Endothelial cell of umbilical vein (primary cell): Measurements from ENCODE around the gene CTNS. TPM values are rescaled to one million over a fixed set of nuclear protein-coding genes. Genes with fewer than 3 reads are reported as not detected.
A peak's percentile ranks its signal among the peaks of the same experiment; 100 is the strongest.

ENCODE experiments used
- BruUV-seq: library from RNA; stranded (reverse); fragments of 400-500 nt; replicated peaks from 2 replicates; lab custom pipeline; 2021; lab: Mats Ljungman, UMichigan
- CTCF ChIA-PET: fragments of 300-600, 350-600 bp; sonication (Branson Sonifier 250); formaldehyde crosslinking; loops from one replicate; lab custom pipeline; 2021; ENCODE audit warnings: antibody characterized with exemption, inconsistent platforms; lab: Charles Lee
- POLR2A ChIA-PET: fragments of 300-600, 350-600 bp; sonication (Branson Sonifier 250); formaldehyde crosslinking; loops from one replicate; lab custom pipeline; 2021; ENCODE audit warnings: antibody characterized with exemption, inconsistent platforms; lab: Charles Lee
- DNase-seq: peaks from one replicate; pipeline ENCODE4 v3.0.0-alpha.2; 2011; ENCODE audit warnings: low read depth, low spot score
- FAIRE-seq: peaks from 2 replicates; lab custom pipeline; 2011; peaks lifted over from hg19 to GRCh38; lab: Jason Lieb, UNC
- H2AFZ ChIP-seq: 2 replicates; pipeline ENCODE4 v1.6.0; 2012; ENCODE audit warnings: low read depth, low read length, control low read depth, inconsistent platforms
- H3K27ac ChIP-seq: 2 replicates; pipeline ENCODE4 v1.5.1; 2011; ENCODE audit warnings: low read depth, mild to moderate bottlenecking, control low read depth, low read length, moderate library complexity; ENCODE audit not compliant: insufficient read depth
- H3K27me3 ChIP-seq, 2 experiments: 2 replicates each; pipeline versions ENCODE4 v1.6.0 to v1.6.1; 2011; ENCODE audit warnings: low read length in 2 of 2, mixed read lengths in 1 of 2; ENCODE audit not compliant: control insufficient read depth in 2 of 2, insufficient read depth in 2 of 2
- H3K36me3 ChIP-seq, 2 experiments: 2 replicates in 1 of 2; 3 replicates in 1 of 2; pipeline ENCODE4 v1.5.1; 2011; ENCODE audit warnings: low read length in 2 of 2, mild to moderate bottlenecking in 1 of 2, moderate library complexity in 1 of 2; ENCODE audit not compliant: control insufficient read depth in 2 of 2, insufficient read depth in 2 of 2; ENCODE audit errors: extremely low read depth in 1 of 2
- H3K4me1 ChIP-seq: 3 replicates; pipeline ENCODE4 v1.5.1; 2011; ENCODE audit warnings: mild to moderate bottlenecking, low read length; ENCODE audit not compliant: control insufficient read depth, insufficient read depth; ENCODE audit errors: extremely low read depth
- H3K4me2 ChIP-seq: 2 replicates; pipeline ENCODE4 v1.6.1; 2011; ENCODE audit warnings: low read length, control low read depth, mixed read lengths; ENCODE audit not compliant: insufficient read depth
- H3K4me3 ChIP-seq, 3 experiments: fragments of 200-600 bp in 1 of 3; sonication (generic), shearing (Covaris generic) in 1 of 3; replicated peaks in 1 of 3; 2 replicates each; pipeline ENCODE4 v1.5.1; 2011 to 2016; ENCODE audit warnings: control low read depth in 3 of 3, low read length in 3 of 3, mild to moderate bottlenecking in 2 of 3, inconsistent platforms in 1 of 3, low read depth in 1 of 3, moderate library complexity in 1 of 3; ENCODE audit not compliant: insufficient read depth in 1 of 3
- H3K79me2 ChIP-seq: 2 replicates; pipeline ENCODE4 v1.6.0; 2012; ENCODE audit warnings: low read length, inconsistent platforms; ENCODE audit not compliant: control insufficient read depth, insufficient read depth
- H3K9ac ChIP-seq: replicated peaks from 2 replicates; pipeline ENCODE3; 2011; ENCODE audit warnings: low read length, control low read depth; ENCODE audit not compliant: insufficient read depth; ENCODE audit errors: extremely low read depth
- H3K9me1 ChIP-seq: replicated peaks from 3 replicates; pipeline ENCODE4 v1.6.0; 2011; ENCODE audit warnings: mild to moderate bottlenecking, low read length; ENCODE audit not compliant: control insufficient read depth, insufficient read depth; ENCODE audit errors: extremely low read depth
- H3K9me3 ChIP-seq: replicated peaks from 2 replicates; pipeline ENCODE4 v1.5.1; 2012; ENCODE audit warnings: low read length, inconsistent platforms; ENCODE audit not compliant: control insufficient read depth, insufficient read depth
- H4K20me1 ChIP-seq: replicated peaks from 2 replicates; pipeline ENCODE3; 2011; ENCODE audit warnings: mild to moderate bottlenecking, low read length; ENCODE audit not compliant: control insufficient read depth, insufficient read depth; ENCODE audit errors: extremely low read depth
- EZH2 ChIP-seq: IDR thresholded peaks from 2 replicates; pipeline ENCODE4 v1.6.1; 2012; ENCODE audit warnings: borderline replicate concordance, low read depth, mild to moderate bottlenecking, moderate library complexity, low read length, inconsistent platforms; ENCODE audit not compliant: severe bottlenecking
- FOS ChIP-seq: IDR thresholded peaks from 2 replicates; pipeline ENCODE4 v1.6.1; 2011; ENCODE audit warnings: mild to moderate bottlenecking, low read length, moderate library complexity, borderline replicate concordance; ENCODE audit not compliant: insufficient read depth
- GATA2 ChIP-seq: IDR thresholded peaks from 2 replicates; pipeline ENCODE4 v1.7.0; 2011; ENCODE audit warnings: low read depth, mild to moderate bottlenecking, moderate library complexity, mixed read lengths, low read length; ENCODE audit not compliant: insufficient read length, insufficient read depth
- JUN ChIP-seq: IDR thresholded peaks from 2 replicates; pipeline ENCODE4 v1.6.1; 2011; ENCODE audit warnings: borderline replicate concordance, low read depth; ENCODE audit not compliant: insufficient read length, insufficient read depth
- MYC ChIP-seq: IDR thresholded peaks from one replicate; pipeline ENCODE4 v1.6.1; 2011; ENCODE audit warnings: mild to moderate bottlenecking, low read depth, low read length
- POLR2A ChIP-seq: IDR thresholded peaks from 2 replicates; pipeline ENCODE4 v1.6.1; 2012; ENCODE audit warnings: low read depth, mild to moderate bottlenecking, control low read depth, low read length
- POLR2AphosphoS5 ChIP-seq: IDR thresholded peaks from 2 replicates; pipeline ENCODE4 v1.6.1; 2012; ENCODE audit warnings: low read depth, mild to moderate bottlenecking, control low read depth, low read length, moderate library complexity; ENCODE audit not compliant: insufficient read depth
- dilution Hi-C: fragments of 300-500 bp; cut with MboI; formaldehyde crosslinking; loops from one replicate; pipeline ENCODE4 v1.15.0; 2019; ENCODE audit warnings: low sequenced_read_pairs; ENCODE audit not compliant: extremely low pct_ligation_motif_present
- intact Hi-C: fragments of 100-400 bp; cut with micrococcal nuclease; formaldehyde crosslinking; loops from one replicate; pipeline ENCODE4 v1.10.0; 2022
- polyA plus RNA-seq, 4 experiments: library from polyadenylated mRNA; depleted of rRNA in 3 of 4; stranded (reverse) in 3 of 4; unstranded in 1 of 4; fragments of >200 nt; gene quantifications; 2 replicates each; pipeline versions ENCODE4 v1.2.1 to v1.2.3, GENCODE V29; 2011 to 2012; ENCODE audit warnings: missing spikeins in 1 of 4
- total RNA-seq: library from RNA; stranded (reverse); gene quantifications from 2 replicates; pipeline ENCODE4 v1.2.3, GENCODE V29; 2021
- TF ChIP-seq, protein P1 (sequence below): IDR thresholded peaks from 2 replicates; pipeline ENCODE4 v1.6.1; 2011; ENCODE audit not compliant: insufficient read depth, insufficient read length
- TF ChIP-seq, protein P2 (sequence below), 2 donors: IDR thresholded peaks; 1 replicate in 1 of 2; 2 replicates in 1 of 2; pipeline ENCODE4 v1.5.1; 2011; ENCODE audit warnings: low read length in 2 of 2, mild to moderate bottlenecking in 2 of 2, moderate library complexity in 2 of 2, control low read depth in 1 of 2, inconsistent platforms in 1 of 2, low read depth in 1 of 2; ENCODE audit not compliant: insufficient read depth in 1 of 2; ENCODE audit errors: extremely low read depth in 1 of 2

The CTNS gene
- total and polyA plus RNA-seq, 2 donors (not counting 3 experiments of a cell fraction or from before 2014, with no cell fraction given) = 17.9 to 25.9 TPM

DNA sequence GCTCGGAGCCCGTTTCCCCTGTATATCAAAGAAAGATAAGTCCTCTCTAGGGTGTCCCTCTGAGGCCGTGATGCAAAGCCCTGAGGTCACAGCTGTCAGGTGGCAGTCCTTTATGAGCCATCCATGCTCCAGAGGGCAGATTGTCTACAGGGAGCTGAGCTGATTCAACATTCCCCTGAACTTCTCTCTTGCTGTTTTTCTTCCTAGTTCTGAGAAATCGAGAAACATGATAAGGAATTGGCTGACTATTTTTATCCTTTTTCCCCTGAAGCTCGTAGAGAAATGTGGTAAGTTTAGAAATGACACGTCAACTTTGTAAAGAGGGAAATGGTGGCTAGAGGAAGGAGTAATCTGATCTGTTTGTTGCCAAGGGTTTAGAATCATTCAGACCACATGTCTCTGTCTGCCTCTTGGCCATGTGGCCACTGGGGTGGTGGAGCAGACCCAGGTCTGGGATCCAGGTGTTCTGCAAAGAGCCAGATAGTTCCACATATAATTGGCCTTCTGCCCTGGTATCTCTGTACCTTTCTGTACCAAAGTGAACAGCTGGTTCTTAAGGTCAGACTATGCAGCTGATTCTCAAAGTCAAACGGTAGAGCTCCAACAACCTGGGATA is 3.5 kb downstream of the CTNS start:
- peaks cover 0 to 5% of the 10 kb centered on the region in 2 experiments for H3K36me3 ChIP-seq
- dilution Hi-C loops (no loop called here), intact Hi-C loops (no loop called here)
- H3K27ac ChIP-seq = peak overlapping the region; percentile 25
- H3K4me3 ChIP-seq = no peak overlapping the region
- FAIRE-seq (peak; percentile 63), DNase-seq (peak; percentile 64)
- POLR2A ChIA-PET = no interaction called here
- peak overlapping the region; percentile 8 for H3K4me2 ChIP-seq
- CTCF ChIA-PET = interaction anchor here (1.2 kb wide), 1 partner anchor 591 kb away, joined by 5 read pairs; no protein-coding TSS in a partner anchor
- no peaks in the 10 kb centered on the region for H3K9me1 ChIP-seq
- peaks cover 11% of the 10 kb centered on the region for H3K79me2 ChIP-seq
- H3K9ac ChIP-seq = peak overlapping the region; percentile 28
- no peaks in the 10 kb centered on the region for H3K27me3 ChIP-seq
- no peaks in the 10 kb centered on the region for H3K9me3 ChIP-seq
- H3K4me1 ChIP-seq = peaks cover 12% of the 10 kb centered on the region
- H2AFZ ChIP-seq = no peak overlapping the region
- no peaks in the 10 kb centered on the region for H4K20me1 ChIP-seq
- no TSS peak for BruUV-seq
- TF ChIP-seq, protein P1, sequence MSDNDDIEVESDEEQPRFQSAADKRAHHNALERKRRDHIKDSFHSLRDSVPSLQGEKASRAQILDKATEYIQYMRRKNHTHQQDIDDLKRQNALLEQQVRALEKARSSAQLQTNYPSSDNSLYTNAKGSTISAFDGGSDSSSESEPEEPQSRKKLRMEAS = peak; percentile 7
- no peak for TF ChIP-seq GATA2
- TF ChIP-seq POLR2A = no peak
- TF ChIP-seq POLR2AphosphoS5 = no peak
- TF ChIP-seq MYC = no peak
- TF ChIP-seq JUN = no peak

DNA sequence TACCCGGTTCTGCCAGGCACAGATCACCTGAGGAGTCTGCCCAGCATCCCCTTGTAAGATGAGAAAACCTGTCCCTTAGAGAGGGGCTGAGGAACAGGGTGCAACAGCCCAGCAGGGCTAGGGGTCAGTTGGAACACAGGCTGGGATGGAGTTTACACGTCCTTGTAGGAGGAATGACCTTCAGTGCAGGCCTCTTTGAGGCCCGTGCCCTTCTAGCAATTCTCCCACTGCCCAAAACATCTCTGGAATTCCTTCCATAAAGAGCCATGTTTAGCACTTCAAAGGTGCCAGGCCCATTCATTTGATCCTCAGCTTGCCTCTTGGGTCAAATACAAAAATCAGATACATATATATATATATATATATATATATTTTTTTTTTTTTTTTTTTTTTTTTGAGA is 4.5 kb downstream of the CTNS start:
- ChIA-PET POLR2A (no interaction called here), CTCF (interaction anchor here (1.2 kb wide), 1 partner anchor 592 kb away, joined by 5 read pairs; no protein-coding TSS in a partner anchor)
- FAIRE-seq (no peak), DNase-seq (no peak)
- Histone ChIP-seq H3K4me3 (no peak overlapping the region), H4K20me1 (no peaks in the 10 kb centered on the region), H3K4me2 (no peak overlapping the region), H3K9ac (no peak overlapping the region), H3K79me2 (peaks cover 6% of the 10 kb centered on the region), H3K9me1 (no peaks in the 10 kb centered on the region), H3K9me3 (no peaks in the 10 kb centered on the region), H3K27ac (no peak overlapping the region), H3K36me3 (peaks cover 0 to 7% of the 10 kb centered on the region in 2 experiments), H3K4me1 (peaks cover 10% of the 10 kb centered on the region), H2AFZ (no peak overlapping the region), H3K27me3 (no peaks in the 10 kb centered on the region)
- no peak for TF ChIP-seq MYC
- TF ChIP-seq EZH2 = no peak
- TF ChIP-seq, protein P2, sequence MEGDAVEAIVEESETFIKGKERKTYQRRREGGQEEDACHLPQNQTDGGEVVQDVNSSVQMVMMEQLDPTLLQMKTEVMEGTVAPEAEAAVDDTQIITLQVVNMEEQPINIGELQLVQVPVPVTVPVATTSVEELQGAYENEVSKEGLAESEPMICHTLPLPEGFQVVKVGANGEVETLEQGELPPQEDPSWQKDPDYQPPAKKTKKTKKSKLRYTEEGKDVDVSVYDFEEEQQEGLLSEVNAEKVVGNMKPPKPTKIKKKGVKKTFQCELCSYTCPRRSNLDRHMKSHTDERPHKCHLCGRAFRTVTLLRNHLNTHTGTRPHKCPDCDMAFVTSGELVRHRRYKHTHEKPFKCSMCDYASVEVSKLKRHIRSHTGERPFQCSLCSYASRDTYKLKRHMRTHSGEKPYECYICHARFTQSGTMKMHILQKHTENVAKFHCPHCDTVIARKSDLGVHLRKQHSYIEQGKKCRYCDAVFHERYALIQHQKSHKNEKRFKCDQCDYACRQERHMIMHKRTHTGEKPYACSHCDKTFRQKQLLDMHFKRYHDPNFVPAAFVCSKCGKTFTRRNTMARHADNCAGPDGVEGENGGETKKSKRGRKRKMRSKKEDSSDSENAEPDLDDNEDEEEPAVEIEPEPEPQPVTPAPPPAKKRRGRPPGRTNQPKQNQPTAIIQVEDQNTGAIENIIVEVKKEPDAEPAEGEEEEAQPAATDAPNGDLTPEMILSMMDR (IDR thresholded peaks at IDR 0.05; ENCODE audit: extremely low read depth in 1 of 2, insufficient read depth in 1 of 2, low read depth in 1 of 2, low read length in 2 of 2) = no peak
- TF ChIP-seq GATA2 = no peak
- TF ChIP-seq FOS = no peak
- TF ChIP-seq, protein P1 = no peak
- no peak for TF ChIP-seq POLR2AphosphoS5
- no peak for TF ChIP-seq POLR2A
- TF ChIP-seq JUN = no peak
- no TSS peak for BruUV-seq
- dilution Hi-C loops (no loop called here), intact Hi-C loops (no loop called here)
